Astrocyte (in vitro differentiated cells and primary cell): ENCODE measurements around the gene PTPRN2.

Source experiments
- CTCF ChIP-seq: IDR thresholded peaks from 2 replicates; pipeline ENCODE4 v1.5.1; 2011; ENCODE audit warnings: low read depth, mild to moderate bottlenecking, inconsistent platforms, low read length, moderate library complexity; ENCODE audit not compliant: insufficient read depth
- EZH2 ChIP-seq: IDR thresholded peaks from 2 replicates; pipeline ENCODE4 v1.6.1; 2012; ENCODE audit warnings: mild to moderate bottlenecking, low read length, inconsistent platforms; ENCODE audit not compliant: insufficient read depth

- TF ChIP-seq CTCF = no peak
- no peak for TF ChIP-seq EZH2
Observed at GRCh38 chr7:158110661-158111048, 477.0 kb downstream of the PTPRN2 start.
